Astrocyte (in vitro differentiated cells and primary cell): ENCODE data around the gene SNAI3. TPM values are rescaled to one million over a fixed set of nuclear protein-coding genes. Genes with fewer than 3 reads are reported as not detected.

Experiments
- DNase-seq: peaks from one replicate; pipeline ENCODE4 v3.0.0-alpha.2; 2010; ENCODE audit warnings: low read depth
- FAIRE-seq: peaks from 2 replicates; lab custom pipeline; 2011; peaks lifted over from hg19 to GRCh38; lab: Jason Lieb, UNC
- H2AFZ ChIP-seq: 2 replicates; pipeline ENCODE4 v1.6.0; 2012; ENCODE audit warnings: low read depth, low read length, inconsistent platforms
- H3K27ac ChIP-seq: 2 replicates; pipeline ENCODE4 v1.5.1; 2011; ENCODE audit warnings: low read depth, low read length, inconsistent platforms
- H3K27me3 ChIP-seq: 2 replicates; pipeline ENCODE4 v1.6.0; 2011; ENCODE audit warnings: low read length, inconsistent platforms; ENCODE audit not compliant: insufficient read depth
- H3K36me3 ChIP-seq: 2 replicates; pipeline ENCODE4 v1.5.1; 2011; ENCODE audit warnings: low read length, inconsistent platforms; ENCODE audit not compliant: insufficient read depth
- H3K4me1 ChIP-seq: 2 replicates; pipeline ENCODE4 v1.5.1; 2011; ENCODE audit warnings: low read length, inconsistent platforms; ENCODE audit not compliant: insufficient read depth
- H3K4me2 ChIP-seq: 2 replicates; pipeline ENCODE4 v1.6.0; 2012; ENCODE audit warnings: low read length, inconsistent platforms
- H3K4me3 ChIP-seq: 2 replicates; pipeline ENCODE4 v1.5.1; 2011; ENCODE audit warnings: low read depth, mild to moderate bottlenecking, low read length, inconsistent platforms; ENCODE audit not compliant: insufficient read depth
- H3K79me2 ChIP-seq: 2 replicates; pipeline ENCODE4 v1.6.0; 2012; ENCODE audit warnings: mild to moderate bottlenecking, low read length, inconsistent platforms; ENCODE audit not compliant: insufficient read depth
- H3K9ac ChIP-seq: 2 replicates; pipeline ENCODE4 v1.6.0; 2012; ENCODE audit warnings: mild to moderate bottlenecking, low read length, inconsistent platforms
- H3K9me3 ChIP-seq: 2 replicates; pipeline ENCODE4 v1.5.1; 2012; ENCODE audit warnings: low read depth, mild to moderate bottlenecking, low read length, inconsistent platforms; ENCODE audit not compliant: insufficient read depth
- H4K20me1 ChIP-seq: 2 replicates; pipeline ENCODE4 v1.6.0; 2012; ENCODE audit warnings: low read length, inconsistent platforms; ENCODE audit not compliant: insufficient read depth
- H3K27ac Mint-ChIP-seq: one replicate; pipeline ENCODE4 v1.8.0; 2021; ENCODE audit warnings: mild to moderate bottlenecking, mixed read lengths; ENCODE audit not compliant: unreplicated experiment
- H3K27me3 Mint-ChIP-seq: one replicate; pipeline ENCODE4 v1.8.0; 2021; ENCODE audit warnings: low read depth, mixed read lengths; ENCODE audit not compliant: unreplicated experiment
- H3K36me3 Mint-ChIP-seq: one replicate; pipeline ENCODE4 v1.8.0; 2021; ENCODE audit warnings: low read depth, mixed read lengths; ENCODE audit not compliant: unreplicated experiment
- H3K4me1 Mint-ChIP-seq: one replicate; pipeline ENCODE4 v1.8.0; 2021; ENCODE audit warnings: low read depth, mixed read lengths; ENCODE audit not compliant: unreplicated experiment
- H3K4me3 Mint-ChIP-seq: one replicate; pipeline ENCODE4 v1.8.0; 2021; ENCODE audit warnings: mild to moderate bottlenecking, moderate library complexity, mixed read lengths; ENCODE audit not compliant: unreplicated experiment
- H3K9me3 Mint-ChIP-seq: one replicate; pipeline ENCODE4 v1.8.0; 2021; ENCODE audit warnings: mild to moderate bottlenecking, mixed read lengths; ENCODE audit not compliant: unreplicated experiment
- CTCF ChIP-seq: IDR thresholded peaks from 2 replicates; pipeline ENCODE4 v1.5.1; 2011; ENCODE audit warnings: low read depth, mild to moderate bottlenecking, inconsistent platforms, low read length, moderate library complexity; ENCODE audit not compliant: insufficient read depth
- EZH2 ChIP-seq: IDR thresholded peaks from 2 replicates; pipeline ENCODE4 v1.6.1; 2012; ENCODE audit warnings: mild to moderate bottlenecking, low read length, inconsistent platforms; ENCODE audit not compliant: insufficient read depth
- total RNA-seq: library from RNA; stranded (reverse); gene quantifications from 2 replicates; pipeline ENCODE4 v1.2.1, GENCODE V29; 2021

The SNAI3 gene
- total RNA-seq, 1 donor from 2014 or later = 0.48 TPM

GRCh38 chr16:88678224-88678979 is 7.9 kb downstream of the SNAI3 start:
- H3K27ac Mint-ChIP-seq = no peak overlapping the region
- H3K4me2 ChIP-seq = no peak overlapping the region
- H3K4me3 ChIP-seq = no peak overlapping the region
- H3K36me3 Mint-ChIP-seq = peaks cover 2% of the 10 kb centered on the region
- no peaks in the 10 kb centered on the region for H3K4me1 ChIP-seq
- no peaks in the 10 kb centered on the region for H3K9me3 Mint-ChIP-seq
- no peaks in the 10 kb centered on the region for H3K79me2 ChIP-seq
- DNase-seq = no peak
- H3K4me1 Mint-ChIP-seq = no peaks in the 10 kb centered on the region
- no peaks in the 10 kb centered on the region for H3K27me3 Mint-ChIP-seq
- H3K9me3 ChIP-seq = no peaks in the 10 kb centered on the region
- no peak for TF ChIP-seq CTCF
- no peak for TF ChIP-seq EZH2
- no peak overlapping the region for H3K9ac ChIP-seq
- H3K27ac ChIP-seq = no peak overlapping the region
- peaks cover 5% of the 10 kb centered on the region for H3K27me3 ChIP-seq
- no peak for FAIRE-seq
- no peak overlapping the region for H3K4me3 Mint-ChIP-seq
- H2AFZ ChIP-seq = no peak overlapping the region
- no peaks in the 10 kb centered on the region for H3K36me3 ChIP-seq
- no peaks in the 10 kb centered on the region for H4K20me1 ChIP-seq

GRCh38 chr16:88677721-88678120 is 8.6 kb downstream of the SNAI3 start:
- H3K36me3 Mint-ChIP-seq = peaks cover 2% of the 10 kb centered on the region
- no peaks in the 10 kb centered on the region for H3K9me3 Mint-ChIP-seq
- H3K4me1 Mint-ChIP-seq = no peaks in the 10 kb centered on the region
- Histone ChIP-seq H3K4me2 (no peak overlapping the region), H3K9me3 (no peaks in the 10 kb centered on the region), H3K79me2 (no peaks in the 10 kb centered on the region), H3K27me3 (peaks cover 5% of the 10 kb centered on the region), H3K27ac (no peak overlapping the region), H3K36me3 (no peaks in the 10 kb centered on the region), H4K20me1 (no peaks in the 10 kb centered on the region), H3K4me1 (no peaks in the 10 kb centered on the region), H2AFZ (no peak overlapping the region), H3K9ac (no peak overlapping the region), H3K4me3 (no peak overlapping the region)
- FAIRE-seq (no peak), DNase-seq (no peak)
- no peak overlapping the region for H3K27ac Mint-ChIP-seq
- no peaks in the 10 kb centered on the region for H3K27me3 Mint-ChIP-seq
- TF ChIP-seq EZH2 (no peak), CTCF (no peak)
- H3K4me3 Mint-ChIP-seq = no peak overlapping the region

- Histone ChIP-seq H2AFZ (no peak overlapping the region), H3K79me2 (no peaks in the 10 kb centered on the region), H4K20me1 (no peaks in the 10 kb centered on the region), H3K27ac (no peak overlapping the region), H3K27me3 (peaks cover 5% of the 10 kb centered on the region), H3K4me1 (no peaks in the 10 kb centered on the region), H3K4me2 (no peak overlapping the region), H3K9ac (no peak overlapping the region), H3K36me3 (no peaks in the 10 kb centered on the region), H3K4me3 (no peak overlapping the region), H3K9me3 (no peaks in the 10 kb centered on the region)
- Mint-ChIP-seq H3K4me1 (no peaks in the 10 kb centered on the region), H3K27ac (no peak overlapping the region), H3K4me3 (no peak overlapping the region), H3K9me3 (no peaks in the 10 kb centered on the region), H3K36me3 (peaks cover 2% of the 10 kb centered on the region), H3K27me3 (no peaks in the 10 kb centered on the region)
- TF ChIP-seq CTCF (no peak), EZH2 (no peak)
- no peak for DNase-seq
- FAIRE-seq = no peak
Observed at GRCh38 chr16:88676502-88677242, 9.6 kb downstream of the SNAI3 start.
